NB4 (cell line): ENCODE results near the gene GPR132.
A peak's percentile ranks its signal among the peaks of the same experiment; 100 is the strongest.

ENCODE experiments used
- DNase-seq: peaks from one replicate; pipeline ENCODE4 v3.0.0; 2010; ENCODE audit warnings: low read depth
- H3K4me3 ChIP-seq: one replicate; pipeline ENCODE4 v1.5.1; 2011; ENCODE audit warnings: mild to moderate bottlenecking, low read depth, low read length, moderate library complexity
- CTCF ChIP-seq: IDR thresholded peaks from one replicate; pipeline ENCODE4 v1.5.1; 2012; ENCODE audit warnings: low read depth, low read length
- MYC ChIP-seq: IDR thresholded peaks from 2 replicates; pipeline ENCODE4 v1.6.1; 2011; ENCODE audit warnings: low read depth, low read length
- POLR2A ChIP-seq: IDR thresholded peaks from 2 replicates; pipeline ENCODE4 v1.6.1; 2011; ENCODE audit warnings: mild to moderate bottlenecking; ENCODE audit not compliant: insufficient read length; ENCODE audit errors: extremely low read depth
- TF ChIP-seq, protein P1 (sequence below): IDR thresholded peaks from 2 replicates; pipeline ENCODE4 v1.6.1; 2011; ENCODE audit warnings: low read depth, low read length

GPR132 gene

DNA sequence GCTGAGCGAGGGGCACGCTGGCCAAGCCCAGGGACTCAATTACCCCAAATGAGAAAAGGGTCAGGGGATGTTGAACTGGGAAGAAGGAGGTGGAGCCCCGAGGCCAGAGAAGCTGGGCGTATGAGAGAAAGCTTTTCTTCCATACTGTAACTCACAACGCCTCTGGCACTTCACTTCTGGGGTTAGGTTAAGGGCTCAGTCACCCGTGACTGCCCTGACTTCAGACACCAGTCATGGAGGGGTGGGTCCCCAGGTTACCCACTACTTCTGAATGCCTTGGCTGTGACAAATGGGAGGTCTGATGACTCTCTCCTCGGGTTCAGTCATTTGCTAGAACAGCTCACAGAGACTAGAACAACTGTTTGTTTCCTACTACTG is 5.5 kb upstream of the GPR132 start:
- H3K4me3 ChIP-seq, result no peak overlapping the region
- no peak for DNase-seq
- TF ChIP-seq MYC, result no peak

- no peak for TF ChIP-seq POLR2A
- TF ChIP-seq, protein P1, sequence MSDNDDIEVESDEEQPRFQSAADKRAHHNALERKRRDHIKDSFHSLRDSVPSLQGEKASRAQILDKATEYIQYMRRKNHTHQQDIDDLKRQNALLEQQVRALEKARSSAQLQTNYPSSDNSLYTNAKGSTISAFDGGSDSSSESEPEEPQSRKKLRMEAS, result peak; percentile 56; the same call in 1 of the 2 replicates
- DNase-seq, result peak; percentile 86
- H3K4me3 ChIP-seq, result peak overlapping the region; percentile 35
These were observed 4.9 kb upstream of the GPR132 start for GRCh38 chr14:105069871-105070759.

- TF ChIP-seq POLR2A (no peak), MYC (no peak), CTCF (no peak)
- TF ChIP-seq, protein P1, result no peak
These were observed 4.3 kb upstream of the GPR132 start for GRCh38 chr14:105069522-105069870.

DNA sequence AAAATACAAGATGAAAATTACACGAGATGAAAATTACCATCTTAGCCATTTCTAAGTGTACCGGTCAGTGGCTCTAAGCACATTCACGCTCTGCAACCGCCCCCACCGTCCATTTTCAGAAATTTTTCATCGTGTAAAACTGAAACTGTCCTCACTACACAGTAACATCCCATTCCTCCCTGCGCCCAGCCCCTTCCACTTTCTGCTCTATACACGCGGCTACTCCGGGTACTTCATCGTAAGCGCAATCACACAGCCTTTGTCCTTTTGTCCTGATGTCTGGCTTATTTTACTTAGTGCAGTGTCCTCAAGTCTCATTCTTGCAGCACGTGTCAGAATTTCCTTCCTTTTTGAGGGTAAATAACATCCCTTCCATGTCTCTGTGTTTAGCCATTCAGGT is 3.6 kb upstream of the GPR132 start:
- DNase-seq, result no peak
- TF ChIP-seq POLR2A, result no peak
- TF ChIP-seq MYC, result no peak
- TF ChIP-seq CTCF, result no peak
- TF ChIP-seq, protein P1, result no peak
- no peak overlapping the region for H3K4me3 ChIP-seq

More at GRCh38 chr14:105069522-105069870, 4.3 kb upstream of the GPR132 start:
- no peak overlapping the region for H3K4me3 ChIP-seq
- DNase-seq, result no peak

DNA sequence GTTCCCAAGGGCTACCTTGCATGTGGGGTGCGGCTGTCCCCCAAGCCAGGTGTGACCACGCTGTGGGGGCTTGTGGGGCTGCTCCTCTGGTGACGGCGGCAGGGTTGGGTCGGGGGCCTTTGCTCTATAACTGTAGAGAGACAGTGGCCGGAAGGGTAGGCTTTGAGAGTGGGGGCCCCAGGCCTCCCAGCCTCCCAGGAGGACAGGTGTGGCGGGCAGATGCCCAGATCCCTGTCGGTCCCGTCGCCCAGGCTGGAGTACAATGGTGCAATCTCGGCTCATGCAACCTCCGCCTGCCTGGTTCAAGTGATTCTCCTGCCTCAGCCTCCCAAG is 2.7 kb upstream of the GPR132 start:
- no peak overlapping the region for H3K4me3 ChIP-seq
- TF ChIP-seq, protein P1, result no peak
- no peak for DNase-seq

DNA sequence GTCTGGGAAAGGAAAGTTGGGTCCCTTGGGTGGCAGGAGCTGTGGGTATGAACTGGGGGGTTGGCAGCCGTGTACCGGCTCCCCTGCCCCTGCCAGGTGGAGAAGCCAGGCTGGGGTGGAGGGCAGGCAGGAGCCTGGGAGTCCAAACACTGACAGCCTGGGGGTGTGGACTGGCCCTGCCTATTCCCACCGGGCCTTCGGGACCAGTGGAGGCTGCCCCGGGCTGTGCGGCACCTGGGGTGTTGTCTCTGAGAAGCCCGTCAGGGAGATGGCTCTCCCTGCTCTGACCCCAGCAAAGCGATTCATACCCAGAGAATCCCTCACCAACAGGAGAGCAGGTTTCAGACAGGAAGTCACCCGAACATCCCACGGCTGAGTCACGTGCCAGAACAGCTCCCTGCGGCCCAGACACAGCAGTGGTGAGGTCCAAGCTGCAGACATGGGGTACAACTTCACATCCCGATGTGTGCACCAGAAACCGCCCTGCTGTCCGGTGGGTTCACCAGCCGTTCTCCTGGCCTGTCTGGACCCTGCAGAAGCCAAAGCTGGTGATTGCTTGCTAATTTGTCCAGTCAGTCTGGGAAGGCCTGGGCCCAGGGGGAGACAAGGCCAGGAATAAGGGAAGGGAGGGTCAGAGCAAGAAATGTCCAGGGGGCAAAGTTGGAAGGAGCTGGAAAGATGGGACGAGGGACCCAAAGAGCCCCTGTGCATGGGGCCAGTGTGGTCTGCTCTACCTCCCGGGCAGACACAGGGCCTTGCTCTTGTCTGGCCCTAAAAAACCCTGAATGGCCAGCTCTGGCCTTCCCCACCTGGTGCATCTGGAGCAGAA is 2.1 kb upstream of the GPR132 start:
- no peak overlapping the region for H3K4me3 ChIP-seq
- DNase-seq, result peak; percentile 80
- TF ChIP-seq MYC (peak; percentile 24; the same call in 1 of the 2 replicates), CTCF (no peak), POLR2A (no peak)
- TF ChIP-seq, protein P1, result peak; percentile 92

DNA sequence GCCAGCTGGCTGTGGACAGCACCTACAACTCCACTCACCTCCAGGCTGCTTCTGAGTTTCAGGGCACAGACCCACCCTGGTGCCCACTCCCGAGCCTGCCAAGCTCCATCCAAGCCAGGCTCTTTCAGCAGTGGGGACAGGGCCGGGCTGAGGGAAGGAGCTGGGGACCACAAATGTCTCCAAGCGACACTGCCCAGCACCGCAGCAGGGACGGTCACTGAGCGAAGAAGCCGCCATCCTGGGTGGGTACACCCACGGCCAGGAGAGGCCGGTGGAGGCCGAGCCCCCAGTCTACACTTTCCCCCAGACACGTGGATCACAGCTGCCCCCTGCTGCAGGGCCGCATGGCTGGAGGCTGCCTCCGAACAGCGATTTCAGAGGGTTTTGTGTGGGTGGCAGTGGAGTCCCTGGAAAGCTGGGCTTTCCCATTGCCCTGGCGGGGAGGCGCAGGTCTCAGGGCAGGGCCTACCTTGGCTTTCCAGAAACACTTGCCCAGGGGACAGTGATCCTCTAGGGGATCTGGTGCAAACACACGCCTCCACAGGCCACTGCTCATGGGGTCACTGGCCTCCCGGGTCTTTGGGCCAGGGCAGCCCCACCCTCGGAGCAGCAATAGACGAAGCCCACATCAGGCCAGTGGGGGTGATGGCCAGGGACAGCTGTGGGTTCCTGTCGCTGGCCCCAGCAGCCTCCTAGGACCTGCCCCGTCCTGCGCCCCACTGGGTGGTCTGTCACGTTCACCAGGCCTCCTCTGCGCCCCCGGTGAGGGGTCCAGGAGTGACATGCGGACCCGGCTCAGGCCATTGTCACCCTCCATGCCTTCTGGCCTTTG is 1.2 kb upstream of the GPR132 start:
- TF ChIP-seq POLR2A (no peak), MYC (no peak), CTCF (no peak)
- TF ChIP-seq, protein P1, result no peak
- no peak overlapping the region for H3K4me3 ChIP-seq
- DNase-seq, result no peak
